HepG2 (cell line): ENCODE results near the gene FOXN3. TPM values are rescaled to one million over a fixed set of nuclear protein-coding genes. Genes with fewer than 3 reads are reported as not detected.
A peak's percentile ranks its signal among the peaks of the same experiment; 100 is the strongest.

Experiments used
- AKAP8 ChIP-seq: sonication (generic); formaldehyde crosslinking; IDR thresholded peaks from 2 replicates; pipeline ENCODE4 v1.5.1; 2020; ENCODE audit warnings: mild to moderate bottlenecking, missing genetic modification reagents
- CENPT ChIP-seq: sonication (generic); formaldehyde crosslinking; IDR thresholded peaks from 2 replicates; pipeline ENCODE4 v1.8.0; 2022; ENCODE audit warnings: low read depth, mild to moderate bottlenecking, moderate library complexity, missing genetic modification reagents
- FOSL2 ChIP-seq: sonication (generic); formaldehyde crosslinking; IDR thresholded peaks from 2 replicates; pipeline ENCODE4 v1.4.0; 2020; ENCODE audit warnings: missing genetic modification reagents
- KLF12 ChIP-seq: sonication (generic); formaldehyde crosslinking; IDR thresholded peaks from 2 replicates; pipeline ENCODE4 v1.4.0; 2020; ENCODE audit warnings: missing genetic modification reagents, borderline replicate concordance
- NFIB ChIP-seq: sonication (generic); formaldehyde crosslinking; IDR thresholded peaks from 2 replicates; pipeline ENCODE4 v1.9.0; 2021; ENCODE audit warnings: missing genetic modification reagents, mild to moderate bottlenecking, borderline replicate concordance
- SRSF1 ChIP-seq: fragments of 200-400 bp; formaldehyde crosslinking; optimal IDR thresholded peaks from 2 replicates; pipeline ENCODE3; 2017; ENCODE audit warnings: mild to moderate bottlenecking, low read depth, low read length, moderate library complexity
- TAF1 ChIP-seq: sonication (generic); formaldehyde crosslinking; IDR thresholded peaks from 2 replicates; pipeline ENCODE4 v1.4.0; 2020; ENCODE audit warnings: missing genetic modification reagents
- ZBTB7A ChIP-seq: sonication (generic); formaldehyde crosslinking; IDR thresholded peaks from 2 replicates; pipeline ENCODE4 v1.8.0; 2022; ENCODE audit warnings: mild to moderate bottlenecking, missing genetic modification reagents
- polyA plus RNA-seq, 8 experiments: library from polyadenylated mRNA; depleted of rRNA in 3 of 8; stranded (reverse) in 7 of 8; unstranded in 1 of 8; fragments of >200 nt; fragmentation: Illumina TruSeq in 4 of 8; extraction: Trizol in 4 of 8; gene quantifications; 2 replicates each; pipeline versions ENCODE4 v1.2.1 to v1.2.3, GENCODE V29; 2011 to 2016; ENCODE audit warnings: low read depth in 4 of 8, missing spikeins in 1 of 8, mixed read lengths in 1 of 8; ENCODE audit not compliant: insufficient read depth in 1 of 8
- total RNA-seq, 5 experiments: library from RNA; depleted of rRNA; stranded (reverse); fragments of >200 nt; fragmentation: Illumina TruSeq; extraction: Trizol; gene quantifications; 2 replicates each; pipeline ENCODE4 v1.2.3, GENCODE V29; 2016; ENCODE audit warnings: low read depth in 1 of 5
- TF ChIP-seq, protein P1 (sequence below), 2 experiments: sonication (generic) in 1 of 2; formaldehyde crosslinking in 1 of 2; IDR thresholded peaks; 2 replicates each; pipeline versions ENCODE4 v1.4.0 to v1.6.1; 2016 to 2020; ENCODE audit warnings: borderline replicate concordance in 1 of 2, low read depth in 1 of 2, mild to moderate bottlenecking in 1 of 2, missing genetic modification reagents in 1 of 2
- TF ChIP-seq, protein P2 (sequence below): sonication (generic); formaldehyde crosslinking; IDR thresholded peaks from 2 replicates; pipeline ENCODE4 v1.9.0; 2021; ENCODE audit warnings: missing genetic modification reagents, mild to moderate bottlenecking, borderline replicate concordance
- TF ChIP-seq, protein P3 (sequence below): sonication (generic); formaldehyde crosslinking; IDR thresholded peaks from 2 replicates; pipeline ENCODE4 v1.4.0; 2020; ENCODE audit warnings: mild to moderate bottlenecking, missing genetic modification reagents
- TF ChIP-seq, protein P4 (sequence below): sonication (generic); formaldehyde crosslinking; IDR thresholded peaks from 2 replicates; pipeline ENCODE4 v1.5.0; 2020; ENCODE audit warnings: mild to moderate bottlenecking, missing genetic modification reagents, borderline replicate concordance
- TF ChIP-seq, protein P5 (sequence below): sonication (generic); formaldehyde crosslinking; IDR thresholded peaks from 2 replicates; pipeline ENCODE4 v1.5.0; 2020; ENCODE audit warnings: mild to moderate bottlenecking, missing genetic modification reagents
- TF ChIP-seq, protein P6 (sequence below): sonication (generic); formaldehyde crosslinking; IDR thresholded peaks from 2 replicates; pipeline ENCODE4 v1.4.0; 2020; ENCODE audit warnings: mild to moderate bottlenecking, missing genetic modification reagents

The FOXN3 gene
- total and polyA plus RNA-seq, 2 of the 13 experiments (the other 11 are each of a cell fraction or from before 2014, with no cell fraction given), result 32.4 to 70.2 TPM

DNA sequence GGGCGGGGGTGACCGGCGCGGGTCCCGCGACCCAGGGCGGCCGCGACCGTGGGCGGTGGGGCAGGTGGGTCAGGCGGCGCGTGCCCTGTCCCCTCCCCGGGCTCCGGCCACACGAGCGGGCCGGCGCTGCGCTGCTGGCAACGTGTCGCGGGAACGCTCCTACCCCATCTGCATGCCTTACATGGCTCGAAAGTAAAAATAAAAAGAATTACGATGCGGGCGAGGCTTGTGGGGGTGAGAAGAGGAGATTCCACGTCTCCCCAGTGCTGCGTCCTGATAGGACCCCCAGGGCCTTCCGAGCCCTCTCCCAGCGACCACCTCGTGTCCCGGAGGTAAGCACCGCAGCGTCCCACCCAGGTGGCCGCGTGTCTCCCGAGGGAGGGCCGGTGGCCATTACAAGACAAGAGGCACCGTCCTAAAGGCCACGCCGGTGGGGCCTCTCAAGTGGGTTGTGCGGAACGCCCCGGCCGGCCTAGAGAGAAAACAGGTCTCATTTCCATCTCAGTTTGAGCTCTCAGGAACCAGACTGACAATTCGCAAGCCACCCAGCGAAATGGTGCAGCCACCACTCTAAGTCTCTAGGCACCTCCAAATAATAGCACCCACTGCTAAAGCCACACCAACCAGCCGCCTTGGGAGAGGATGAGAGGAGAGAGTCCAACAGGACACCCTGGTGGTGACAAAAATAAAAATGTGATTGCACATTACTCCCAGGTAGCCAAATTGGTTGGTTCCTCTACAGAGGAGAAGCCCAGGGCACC is 612 bp upstream of the FOXN3 start (continued):
- TF ChIP-seq, protein P1, sequence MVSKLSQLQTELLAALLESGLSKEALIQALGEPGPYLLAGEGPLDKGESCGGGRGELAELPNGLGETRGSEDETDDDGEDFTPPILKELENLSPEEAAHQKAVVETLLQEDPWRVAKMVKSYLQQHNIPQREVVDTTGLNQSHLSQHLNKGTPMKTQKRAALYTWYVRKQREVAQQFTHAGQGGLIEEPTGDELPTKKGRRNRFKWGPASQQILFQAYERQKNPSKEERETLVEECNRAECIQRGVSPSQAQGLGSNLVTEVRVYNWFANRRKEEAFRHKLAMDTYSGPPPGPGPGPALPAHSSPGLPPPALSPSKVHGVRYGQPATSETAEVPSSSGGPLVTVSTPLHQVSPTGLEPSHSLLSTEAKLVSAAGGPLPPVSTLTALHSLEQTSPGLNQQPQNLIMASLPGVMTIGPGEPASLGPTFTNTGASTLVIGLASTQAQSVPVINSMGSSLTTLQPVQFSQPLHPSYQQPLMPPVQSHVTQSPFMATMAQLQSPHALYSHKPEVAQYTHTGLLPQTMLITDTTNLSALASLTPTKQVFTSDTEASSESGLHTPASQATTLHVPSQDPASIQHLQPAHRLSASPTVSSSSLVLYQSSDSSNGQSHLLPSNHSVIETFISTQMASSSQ (IDR thresholded peaks at IDR 0.05; ENCODE audit: low read depth), result no peak
- TF ChIP-seq, protein P1 (CRISPR knock-in tag; IDR thresholded peaks at IDR 0.05; ENCODE audit: borderline replicate concordance), result no peak
- TF ChIP-seq ZBTB7A (CRISPR knock-in tag) (no peak), TAF1 (CRISPR knock-in tag) (peak; percentile 48; the same call in 1 of the 2 replicates), FOSL2 (CRISPR knock-in tag) (no peak), KLF12 (no peak), NFIB (CRISPR knock-in tag) (no peak), SRSF1 (no peak), CENPT (CRISPR knock-in tag) (no peak), AKAP8 (no peak)
- TF ChIP-seq, protein P2, sequence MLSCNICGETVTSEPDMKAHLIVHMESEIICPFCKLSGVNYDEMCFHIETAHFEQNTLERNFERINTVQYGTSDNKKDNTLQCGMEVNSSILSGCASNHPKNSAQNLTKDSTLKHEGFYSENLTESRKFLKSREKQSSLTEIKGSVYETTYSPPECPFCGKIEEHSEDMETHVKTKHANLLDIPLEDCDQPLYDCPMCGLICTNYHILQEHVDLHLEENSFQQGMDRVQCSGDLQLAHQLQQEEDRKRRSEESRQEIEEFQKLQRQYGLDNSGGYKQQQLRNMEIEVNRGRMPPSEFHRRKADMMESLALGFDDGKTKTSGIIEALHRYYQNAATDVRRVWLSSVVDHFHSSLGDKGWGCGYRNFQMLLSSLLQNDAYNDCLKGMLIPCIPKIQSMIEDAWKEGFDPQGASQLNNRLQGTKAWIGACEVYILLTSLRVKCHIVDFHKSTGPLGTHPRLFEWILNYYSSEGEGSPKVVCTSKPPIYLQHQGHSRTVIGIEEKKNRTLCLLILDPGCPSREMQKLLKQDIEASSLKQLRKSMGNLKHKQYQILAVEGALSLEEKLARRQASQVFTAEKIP, result no peak
- TF ChIP-seq, protein P3, sequence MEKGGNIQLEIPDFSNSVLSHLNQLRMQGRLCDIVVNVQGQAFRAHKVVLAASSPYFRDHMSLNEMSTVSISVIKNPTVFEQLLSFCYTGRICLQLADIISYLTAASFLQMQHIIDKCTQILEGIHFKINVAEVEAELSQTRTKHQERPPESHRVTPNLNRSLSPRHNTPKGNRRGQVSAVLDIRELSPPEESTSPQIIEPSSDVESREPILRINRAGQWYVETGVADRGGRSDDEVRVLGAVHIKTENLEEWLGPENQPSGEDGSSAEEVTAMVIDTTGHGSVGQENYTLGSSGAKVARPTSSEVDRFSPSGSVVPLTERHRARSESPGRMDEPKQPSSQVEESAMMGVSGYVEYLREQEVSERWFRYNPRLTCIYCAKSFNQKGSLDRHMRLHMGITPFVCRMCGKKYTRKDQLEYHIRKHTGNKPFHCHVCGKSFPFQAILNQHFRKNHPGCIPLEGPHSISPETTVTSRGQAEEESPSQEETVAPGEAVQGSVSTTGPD (CRISPR knock-in tag), result no peak
- TF ChIP-seq, protein P4, sequence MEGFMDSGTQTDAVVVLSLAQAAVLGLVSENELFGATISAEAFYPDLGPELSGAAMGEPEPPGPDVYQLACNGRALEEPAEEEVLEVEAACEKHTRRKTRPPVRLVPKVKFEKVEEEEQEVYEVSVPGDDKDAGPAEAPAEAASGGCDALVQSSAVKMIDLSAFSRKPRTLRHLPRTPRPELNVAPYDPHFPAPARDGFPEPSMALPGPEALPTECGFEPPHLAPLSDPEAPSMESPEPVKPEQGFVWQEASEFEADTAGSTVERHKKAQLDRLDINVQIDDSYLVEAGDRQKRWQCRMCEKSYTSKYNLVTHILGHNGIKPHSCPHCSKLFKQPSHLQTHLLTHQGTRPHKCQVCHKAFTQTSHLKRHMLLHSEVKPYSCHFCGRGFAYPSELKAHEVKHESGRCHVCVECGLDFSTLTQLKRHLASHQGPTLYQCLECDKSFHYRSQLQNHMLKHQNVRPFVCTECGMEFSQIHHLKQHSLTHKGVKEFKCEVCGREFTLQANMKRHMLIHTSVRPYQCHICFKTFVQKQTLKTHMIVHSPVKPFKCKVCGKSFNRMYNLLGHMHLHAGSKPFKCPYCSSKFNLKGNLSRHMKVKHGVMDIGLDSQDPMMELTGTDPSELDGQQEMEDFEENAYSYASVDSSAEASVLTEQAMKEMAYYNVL, result no peak
- TF ChIP-seq, protein P5, sequence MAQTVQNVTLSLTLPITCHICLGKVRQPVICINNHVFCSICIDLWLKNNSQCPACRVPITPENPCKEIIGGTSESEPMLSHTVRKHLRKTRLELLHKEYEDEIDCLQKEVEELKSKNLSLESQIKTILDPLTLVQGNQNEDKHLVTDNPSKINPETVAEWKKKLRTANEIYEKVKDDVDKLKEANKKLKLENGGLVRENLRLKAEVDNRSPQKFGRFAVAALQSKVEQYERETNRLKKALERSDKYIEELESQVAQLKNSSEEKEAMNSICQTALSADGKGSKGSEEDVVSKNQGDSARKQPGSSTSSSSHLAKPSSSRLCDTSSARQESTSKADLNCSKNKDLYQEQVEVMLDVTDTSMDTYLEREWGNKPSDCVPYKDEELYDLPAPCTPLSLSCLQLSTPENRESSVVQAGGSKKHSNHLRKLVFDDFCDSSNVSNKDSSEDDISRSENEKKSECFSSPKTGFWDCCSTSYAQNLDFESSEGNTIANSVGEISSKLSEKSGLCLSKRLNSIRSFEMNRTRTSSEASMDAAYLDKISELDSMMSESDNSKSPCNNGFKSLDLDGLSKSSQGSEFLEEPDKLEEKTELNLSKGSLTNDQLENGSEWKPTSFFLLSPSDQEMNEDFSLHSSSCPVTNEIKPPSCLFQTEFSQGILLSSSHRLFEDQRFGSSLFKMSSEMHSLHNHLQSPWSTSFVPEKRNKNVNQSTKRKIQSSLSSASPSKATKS (CRISPR knock-in tag), result no peak
- TF ChIP-seq, protein P6, sequence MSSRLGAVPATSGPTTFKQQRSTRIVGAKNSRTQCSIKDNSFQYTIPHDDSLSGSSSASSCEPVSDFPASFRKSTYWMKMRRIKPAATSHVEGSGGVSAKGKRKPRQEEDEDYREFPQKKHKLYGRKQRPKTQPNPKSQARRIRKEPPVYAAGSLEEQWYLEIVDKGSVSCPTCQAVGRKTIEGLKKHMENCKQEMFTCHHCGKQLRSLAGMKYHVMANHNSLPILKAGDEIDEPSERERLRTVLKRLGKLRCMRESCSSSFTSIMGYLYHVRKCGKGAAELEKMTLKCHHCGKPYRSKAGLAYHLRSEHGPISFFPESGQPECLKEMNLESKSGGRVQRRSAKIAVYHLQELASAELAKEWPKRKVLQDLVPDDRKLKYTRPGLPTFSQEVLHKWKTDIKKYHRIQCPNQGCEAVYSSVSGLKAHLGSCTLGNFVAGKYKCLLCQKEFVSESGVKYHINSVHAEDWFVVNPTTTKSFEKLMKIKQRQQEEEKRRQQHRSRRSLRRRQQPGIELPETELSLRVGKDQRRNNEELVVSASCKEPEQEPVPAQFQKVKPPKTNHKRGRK, result no peak
